NT2/D1 (cell line): Measurements from ENCODE around the gene LAMP1.

Experiments
- SUZ12 ChIP-seq: IDR thresholded peaks from 2 replicates; pipeline ENCODE4 v1.6.1; 2011; ENCODE audit not compliant: insufficient read length, insufficient read depth; ENCODE audit errors: extremely low read depth
- ZNF274 ChIP-seq: IDR thresholded peaks from 2 replicates; pipeline ENCODE4 v1.6.1; 2011; ENCODE audit warnings: mild to moderate bottlenecking, low read depth, low read length

DNA sequence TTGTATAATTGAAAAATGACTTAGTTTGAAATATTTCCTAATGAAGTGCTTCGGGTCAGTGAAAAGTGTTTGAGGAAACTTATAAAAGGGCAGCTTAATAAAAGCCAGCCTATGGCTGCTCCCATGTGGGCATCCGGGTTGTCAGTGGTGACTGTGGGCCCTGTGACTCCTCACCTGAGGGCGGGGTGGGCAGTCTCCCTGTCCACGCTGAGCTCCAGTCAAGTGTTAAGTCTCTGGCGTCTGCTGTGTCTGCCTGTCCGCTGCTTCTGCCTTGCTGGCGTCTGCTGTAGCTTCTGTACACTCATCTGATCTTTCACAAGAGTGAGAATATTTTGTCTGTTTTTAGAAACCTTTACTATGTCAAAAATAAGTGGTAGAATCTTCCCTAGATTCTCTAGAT is 7.1 kb downstream of the LAMP1 start:
- no peak for TF ChIP-seq SUZ12
- no peak for TF ChIP-seq ZNF274
